ENCODE results near the gene PFKFB1. TPM values are rescaled to one million over a fixed set of nuclear protein-coding genes. Genes with fewer than 3 reads are reported as not detected.
"Not testable (repeated sequence)": the region's sequence is repeated elsewhere in the genome, so short reads cannot be mapped to it uniquely, and the experiment has no call there.

Gene PFKFB1
- total RNA-seq, 1 donor from 2014 or later = 0.21 TPM

DNA sequence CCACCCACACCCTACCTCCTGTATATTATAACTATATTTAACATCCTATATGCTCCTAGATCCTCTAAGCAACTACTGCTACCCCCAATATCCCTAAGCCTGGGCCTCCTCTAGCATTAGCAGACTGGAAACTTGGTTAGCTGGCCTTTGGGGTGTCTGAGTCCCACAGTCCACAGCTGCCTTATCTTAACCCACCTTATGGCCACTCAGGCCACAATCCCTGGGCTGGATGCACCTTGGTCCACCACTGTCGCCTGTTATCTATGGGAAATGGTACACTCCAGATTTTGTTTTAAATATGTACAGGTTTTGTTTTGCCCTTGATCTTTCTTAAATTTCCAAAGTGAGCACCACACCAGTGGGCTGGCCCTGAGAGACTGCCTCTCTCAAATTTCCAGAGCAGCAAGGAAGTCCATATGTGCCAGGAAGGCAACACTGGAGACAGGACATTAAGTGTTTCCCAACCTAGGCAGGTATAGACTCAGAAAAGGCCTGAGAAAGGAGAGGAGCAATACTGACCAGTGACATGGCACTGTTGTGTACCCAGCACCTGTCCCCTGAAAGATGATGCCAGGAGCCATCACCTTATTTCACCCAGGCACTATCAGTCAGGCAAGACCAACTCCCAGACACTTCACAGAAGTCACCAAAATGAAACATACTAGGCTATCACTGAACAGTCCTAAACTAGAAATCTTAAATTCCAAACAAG, 921 bp downstream of the PFKFB1 start:
- DNase-seq = no peak

GRCh38 chrX:54991706-54992105, 2.3 kb downstream of the PFKFB1 start:
- DNase-seq = no peak

DNA sequence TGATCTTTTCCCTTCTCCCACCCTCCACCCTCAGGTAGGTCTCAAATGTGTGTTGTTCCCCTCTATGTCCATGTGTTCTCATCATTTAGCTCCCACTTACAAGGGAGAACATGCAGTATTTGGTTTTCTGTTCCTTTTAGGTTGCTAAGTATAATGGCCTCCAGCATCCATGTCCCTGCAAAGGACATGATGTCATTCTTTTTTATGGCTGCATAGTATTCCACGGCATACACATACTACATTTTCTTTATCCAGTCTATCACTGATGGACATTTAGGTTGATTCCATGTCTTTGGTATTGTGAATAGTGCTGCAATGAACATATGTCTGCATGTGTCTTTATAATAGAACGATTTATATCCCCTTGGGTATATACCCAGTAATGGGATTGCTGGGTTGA, 10.7 kb downstream of the PFKFB1 start:
- not testable (repeated sequence) for DNase-seq

GRCh38 chrX:54980334-54980733, 13.7 kb downstream of the PFKFB1 start:
- DNase-seq = no peak

DNA sequence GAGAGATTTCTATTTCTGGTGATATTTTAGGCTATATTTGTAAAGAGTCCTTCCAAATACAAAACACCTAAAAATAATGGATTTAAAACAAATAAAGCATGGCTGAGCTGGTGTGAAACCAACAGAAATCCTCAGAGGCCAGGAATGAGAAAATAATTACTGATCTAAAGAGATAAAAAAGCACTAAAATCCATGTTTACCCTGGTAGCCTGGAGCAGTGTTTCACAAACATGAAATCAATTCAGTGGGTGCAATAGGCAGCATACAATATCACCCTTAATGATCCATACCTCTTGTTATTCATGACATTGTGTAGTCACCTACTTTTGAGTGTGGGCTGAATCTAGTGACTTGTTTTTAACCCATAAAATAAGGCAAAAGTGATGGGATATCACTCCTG, 14.6 kb downstream of the PFKFB1 start:
- DNase-seq = no peak

DNA sequence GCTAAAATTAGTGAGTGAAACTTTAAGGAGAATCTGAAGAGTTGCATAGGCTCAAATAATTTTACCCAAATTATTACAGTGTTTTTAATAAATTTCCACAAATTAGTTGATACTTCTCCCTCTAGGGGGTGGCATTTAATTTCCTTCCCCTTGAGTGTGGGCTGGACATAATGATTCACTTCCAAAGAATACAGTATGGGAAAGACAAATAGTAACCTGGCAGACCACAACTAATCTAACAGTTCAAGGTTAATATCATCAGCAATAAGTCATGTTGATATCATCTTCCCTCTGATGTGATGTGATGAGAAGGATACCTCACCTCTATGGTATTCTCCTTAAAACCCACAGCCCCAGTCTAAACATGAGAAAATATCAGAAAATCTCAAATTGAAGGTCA, 15.5 kb downstream of the PFKFB1 start:
- no peak for DNase-seq

- DNase-seq = no peak
Observed at GRCh38 chrX:54977387-54977786, 16.6 kb downstream of the PFKFB1 start.

DNA sequence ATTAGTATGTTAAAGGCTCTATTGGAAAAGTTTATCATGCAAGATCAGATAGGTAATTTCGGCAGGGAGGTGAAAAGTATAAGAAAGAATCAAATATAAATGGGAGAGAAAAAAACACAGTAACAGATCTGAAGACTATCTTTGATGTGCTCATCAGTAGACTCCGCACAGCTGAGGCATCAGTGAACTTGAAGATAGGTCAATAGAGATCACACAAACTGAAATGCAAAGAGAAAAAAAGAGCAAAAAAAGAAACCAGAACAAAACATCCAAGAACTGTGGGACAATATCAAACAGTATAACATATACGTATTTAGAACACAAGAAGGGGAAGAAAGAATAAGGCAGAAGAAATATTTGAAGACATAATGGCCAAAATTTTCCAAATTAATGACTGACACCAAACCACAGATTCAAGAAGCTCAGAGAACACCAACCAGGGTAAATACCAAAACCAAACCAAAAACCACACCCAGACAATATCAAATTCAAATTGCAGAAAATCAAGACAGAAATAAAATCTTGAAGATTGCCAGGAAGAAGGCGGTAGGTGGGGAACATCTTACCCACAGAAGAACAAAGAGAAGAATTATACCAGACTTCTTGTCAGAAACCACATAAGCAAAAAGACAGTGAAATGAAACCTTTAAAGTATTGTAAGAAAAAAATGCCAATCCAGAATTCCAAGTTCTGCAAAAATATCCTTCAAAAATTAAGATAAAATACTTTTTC, 29.1 kb downstream of the PFKFB1 start:
- no peak for DNase-seq

GRCh38 chrX:54961750-54962149, 32.2 kb downstream of the PFKFB1 start:
- no peak for DNase-seq

DNA sequence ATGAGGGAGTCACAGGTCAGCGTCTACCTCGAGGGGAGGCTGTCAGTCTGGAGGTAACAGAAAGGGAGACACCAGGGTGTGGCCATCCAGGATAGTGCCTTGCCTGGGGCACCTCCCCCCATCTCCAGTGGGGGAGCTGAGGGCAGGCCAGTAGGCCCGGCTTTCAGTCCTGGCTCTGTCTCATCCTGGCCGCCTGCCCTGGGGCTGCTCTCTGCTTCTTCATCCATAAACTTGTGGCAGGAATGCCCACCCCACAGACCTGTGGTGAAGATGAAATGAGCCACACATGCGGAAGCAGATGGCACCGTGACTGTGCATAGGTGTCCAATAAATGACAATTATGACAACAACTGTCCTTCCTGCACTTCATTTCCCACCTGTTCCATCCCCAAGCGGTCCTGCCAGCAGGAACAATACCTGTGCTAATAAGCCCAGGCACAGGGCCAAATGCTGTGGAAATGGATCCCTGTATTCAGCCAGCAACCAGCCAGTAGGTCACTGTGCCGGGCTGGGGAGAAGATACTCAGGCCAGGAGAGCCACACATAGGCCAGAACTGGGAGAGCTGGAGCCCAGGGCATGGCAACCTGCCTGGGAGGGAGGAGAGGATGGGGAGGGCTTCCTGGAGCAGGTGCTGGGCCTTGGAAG, 43.1 kb downstream of the PFKFB1 start:
- DNase-seq = no peak

GRCh38 chrX:54945224-54945623, 48.8 kb downstream of the PFKFB1 start:
- no peak for DNase-seq

GRCh38 chrX:54944816-54945215, 49.2 kb downstream of the PFKFB1 start:
- DNase-seq = no peak

GRCh38 chrX:54937416-54937815, 56.6 kb downstream of the PFKFB1 start:
- DNase-seq = no peak

GRCh38 chrX:54935306-54935705, 58.7 kb downstream of the PFKFB1 start:
- no peak for DNase-seq

DNA sequence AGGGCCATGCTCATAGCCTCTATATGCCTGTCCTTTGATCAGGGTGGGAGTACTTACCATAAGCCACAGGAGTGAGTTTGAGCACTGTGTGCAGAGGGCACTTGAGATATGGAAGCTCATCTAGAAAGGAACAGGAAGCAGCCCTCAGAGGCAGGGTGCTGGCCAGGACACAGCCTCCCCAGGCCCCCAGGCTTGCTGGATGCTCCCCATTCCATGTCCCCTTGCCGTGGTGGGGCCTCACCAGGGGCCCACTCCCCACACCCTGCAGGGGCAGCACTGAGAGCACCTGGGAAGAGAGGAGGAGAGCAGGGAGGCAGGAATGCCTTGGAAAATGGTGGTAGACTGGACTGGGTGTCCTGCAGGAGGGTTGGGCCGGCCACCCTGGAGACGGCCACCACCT, 59.1 kb downstream of the PFKFB1 start:
- no peak for DNase-seq

DNA sequence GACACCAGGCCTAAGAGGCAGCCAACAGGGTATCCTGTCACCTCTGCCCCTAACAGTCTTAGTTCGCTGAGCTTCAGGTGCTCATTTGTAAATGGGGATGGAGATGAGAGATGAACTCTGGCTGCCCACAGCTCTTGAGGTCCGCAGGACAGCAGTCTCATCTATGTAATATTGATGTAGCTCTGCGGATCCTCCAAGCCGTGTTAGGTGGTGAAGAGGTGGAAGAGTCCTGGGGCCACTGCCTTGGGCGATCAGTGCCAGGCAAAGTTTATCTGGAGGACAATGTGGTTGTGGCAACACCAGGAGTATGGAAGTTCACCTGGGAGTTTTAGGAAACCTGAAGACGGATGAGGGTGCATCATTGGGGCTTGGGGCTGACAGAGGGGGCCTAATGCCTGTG, 59.9 kb downstream of the PFKFB1 start:
- DNase-seq = no peak

GRCh38 chrX:54933150-54933826, 60.7 kb downstream of the PFKFB1 start:
- no peak for DNase-seq

- no peak for DNase-seq
Observed at GRCh38 chrX:54931107-54931506, 62.9 kb downstream of the PFKFB1 start.

- DNase-seq = no peak
Observed at GRCh38 chrX:54930291-54931049, 63.5 kb downstream of the PFKFB1 start.

- DNase-seq = no peak
Observed at GRCh38 chrX:54928876-54929275, 65.1 kb downstream of the PFKFB1 start.

DNA sequence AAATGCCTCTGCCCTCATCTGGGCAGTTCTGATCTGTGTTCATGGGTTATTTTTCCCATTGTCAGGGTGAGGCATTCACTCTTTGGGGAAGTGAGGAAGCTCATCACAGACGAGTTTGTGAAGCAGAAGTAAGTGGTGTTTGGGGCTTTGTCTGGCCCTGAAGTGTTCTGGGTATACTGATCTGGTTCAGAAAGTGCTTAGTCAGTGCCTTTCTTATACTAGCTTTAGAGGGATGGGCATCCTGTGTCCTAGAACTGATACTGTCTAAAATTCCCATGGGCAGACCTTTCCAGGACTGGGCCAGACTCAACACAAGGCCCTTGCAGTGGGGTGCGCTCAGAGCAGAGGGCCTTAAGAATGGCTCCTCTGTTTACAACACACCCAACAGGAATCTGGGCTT, 67.0 kb downstream of the PFKFB1 start:
- no peak for DNase-seq

DNA sequence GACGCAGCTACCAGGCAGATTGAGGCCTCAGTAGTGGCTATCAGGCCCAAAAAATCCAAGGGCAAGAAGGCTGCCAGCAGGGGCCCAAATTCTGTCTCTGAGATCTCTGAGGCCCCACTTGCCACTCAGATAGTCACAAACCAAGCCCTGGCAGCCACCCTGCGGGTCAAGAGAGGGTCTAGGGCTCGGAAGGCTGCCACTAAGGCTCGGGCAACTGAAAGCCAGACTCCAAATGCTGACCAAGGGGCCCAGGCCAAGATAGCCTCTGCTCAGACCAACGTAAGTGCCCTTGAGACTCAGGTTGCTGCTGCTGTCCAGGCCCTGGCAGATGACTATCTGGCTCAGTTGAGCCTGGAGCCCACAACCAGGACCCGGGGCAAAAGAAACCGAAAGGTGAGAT, 70.6 kb downstream of the PFKFB1 start:
- no peak for DNase-seq

Measured in tongue (tissue), 2 donors.